Esophagus mucosa (tissue), 1 donor: Measurements from ENCODE around the gene MKNK1. TPM values are rescaled to one million over a fixed set of nuclear protein-coding genes. Genes with fewer than 3 reads are reported as not detected.

ENCODE experiments used
- ATAC-seq: fragments of 200-7000 bp; cut with Tn5 transposase; one replicate; pipeline ENCODE4 v1.9.1; 2020
- total RNA-seq: library from RNA; stranded (reverse); gene quantifications from one replicate; pipeline ENCODE4 v1.2.4, GENCODE V29; 2023
- donor health status: DM: yes; HTN: yes; CAD: no.

Gene MKNK1
- total RNA-seq, 1 donor from 2014 or later = 31.3 TPM

- no peak for ATAC-seq
Observed at GRCh38 chr1:46618754-46619415, 14.8 kb upstream of the MKNK1 start.

- no peak for ATAC-seq
Observed at GRCh38 chr1:46617833-46618232, 13.8 kb upstream of the MKNK1 start.

GRCh38 chr1:46617108-46617800 lies 13.2 kb upstream of the MKNK1 start:
- ATAC-seq = peak; percentile 13

DNA sequence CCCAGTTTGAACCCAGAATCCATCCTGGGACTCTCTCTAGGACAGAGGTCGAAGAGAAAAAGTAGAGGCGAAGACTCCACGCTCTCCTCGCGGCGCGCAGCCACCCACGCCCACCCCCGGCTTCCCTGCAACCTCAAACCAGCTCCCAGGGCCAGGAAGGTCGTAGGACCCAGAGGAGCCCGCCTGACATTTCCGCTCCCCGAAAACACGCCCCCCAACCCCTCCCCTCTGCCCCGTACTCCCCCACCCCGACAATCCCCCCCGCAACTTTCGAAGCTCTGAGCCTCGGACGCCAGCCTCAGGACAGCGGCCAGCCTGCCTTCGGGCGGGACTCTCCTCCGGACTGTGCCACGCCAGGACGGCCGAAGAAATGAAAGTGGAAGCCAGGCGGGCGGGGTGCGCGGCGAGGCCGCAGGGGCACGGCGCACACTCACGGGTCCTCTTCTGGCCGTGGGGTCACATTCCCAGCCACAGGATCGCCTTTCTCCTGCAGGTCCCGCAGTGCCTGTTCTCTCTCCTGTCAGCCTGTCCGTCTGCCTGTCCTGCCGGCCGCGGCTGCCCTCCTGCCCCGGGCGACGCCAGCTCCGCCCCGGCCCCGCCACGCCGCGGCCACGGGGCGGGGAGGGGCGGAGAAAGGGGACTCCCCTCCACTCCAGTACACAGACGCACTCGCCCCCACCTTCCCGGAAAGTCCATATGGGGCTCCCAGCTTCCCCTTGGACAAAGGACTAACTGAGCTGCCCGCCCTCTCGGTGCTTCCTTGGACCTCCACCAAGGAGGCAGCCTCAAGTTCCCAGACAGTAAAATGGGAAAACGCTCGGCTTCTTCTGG lies 12.4 kb upstream of the MKNK1 start, which contains the start of gene MOB3C:
TSS of gene MOB3C (minus strand) at position 535 of the 831 bp plus-strand sequence. CDS start 3,490 bp downstream, outside the sequence.
- peak; percentile 60 for ATAC-seq

DNA sequence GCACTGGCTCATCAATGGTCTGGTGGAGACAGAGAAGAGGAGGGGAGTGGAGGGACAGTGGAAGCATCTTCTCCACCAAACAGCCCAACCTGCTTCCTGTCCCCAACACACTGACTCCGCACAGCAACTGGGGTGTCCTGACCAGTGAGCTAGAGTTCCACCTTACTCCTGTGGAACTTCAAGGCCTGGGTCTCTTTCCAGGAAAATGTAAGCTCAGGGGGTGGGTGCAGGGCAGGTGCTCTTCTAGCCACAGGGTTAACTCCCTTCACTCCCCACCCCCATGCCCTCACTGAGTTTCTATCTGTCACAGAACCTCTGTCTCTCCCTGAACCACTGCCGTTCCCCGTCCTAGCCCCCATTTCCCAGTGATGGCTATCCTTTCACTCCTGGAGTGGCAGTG lies 11.7 kb upstream of the MKNK1 start:
- no peak for ATAC-seq

DNA sequence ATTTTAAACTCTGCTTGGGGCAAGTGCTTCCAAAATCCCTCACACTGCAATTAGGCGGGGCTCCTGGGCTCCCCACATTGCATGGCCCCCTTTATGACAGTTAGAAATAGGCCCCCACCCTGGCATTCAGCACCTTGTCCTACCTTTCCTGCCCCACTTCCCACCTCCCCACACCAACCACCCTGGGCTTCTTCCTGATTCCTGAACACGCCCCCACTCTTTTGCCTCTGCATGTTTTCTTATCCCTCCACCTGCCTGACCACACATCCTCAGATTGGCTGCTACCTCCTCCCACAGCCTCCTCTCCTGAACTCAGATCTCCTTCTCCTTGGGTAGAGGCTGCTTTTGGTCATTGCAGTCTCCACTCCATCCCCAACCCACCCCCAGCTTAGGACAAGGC lies 11.0 kb upstream of the MKNK1 start:
- ATAC-seq = no peak

DNA sequence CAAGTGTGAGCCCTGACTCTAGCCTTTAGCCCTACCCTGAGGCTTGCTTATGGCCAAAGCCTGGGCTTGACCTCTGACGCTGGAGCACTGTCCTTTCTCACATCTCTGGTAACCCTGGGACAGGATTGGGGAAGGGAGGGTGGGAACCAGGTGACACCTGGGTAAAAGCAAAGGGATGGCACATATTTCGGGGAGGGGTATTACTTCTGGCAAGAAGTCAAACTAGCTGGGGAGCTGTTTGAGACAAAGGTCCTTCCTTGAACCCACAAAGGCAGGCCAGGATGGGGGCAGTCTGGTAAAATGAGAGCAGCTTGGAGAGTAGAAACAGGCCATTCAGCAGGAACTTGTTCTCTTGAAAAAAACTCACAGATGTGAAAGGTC lies 10.5 kb upstream of the MKNK1 start:
- ATAC-seq = no peak

GRCh38 chr1:46613661-46614603 lies 9.9 kb upstream of the MKNK1 start:
- ATAC-seq = peak; percentile 51

GRCh38 chr1:46612937-46613660 lies 9.0 kb upstream of the MKNK1 start:
- ATAC-seq = peak; percentile 18

DNA sequence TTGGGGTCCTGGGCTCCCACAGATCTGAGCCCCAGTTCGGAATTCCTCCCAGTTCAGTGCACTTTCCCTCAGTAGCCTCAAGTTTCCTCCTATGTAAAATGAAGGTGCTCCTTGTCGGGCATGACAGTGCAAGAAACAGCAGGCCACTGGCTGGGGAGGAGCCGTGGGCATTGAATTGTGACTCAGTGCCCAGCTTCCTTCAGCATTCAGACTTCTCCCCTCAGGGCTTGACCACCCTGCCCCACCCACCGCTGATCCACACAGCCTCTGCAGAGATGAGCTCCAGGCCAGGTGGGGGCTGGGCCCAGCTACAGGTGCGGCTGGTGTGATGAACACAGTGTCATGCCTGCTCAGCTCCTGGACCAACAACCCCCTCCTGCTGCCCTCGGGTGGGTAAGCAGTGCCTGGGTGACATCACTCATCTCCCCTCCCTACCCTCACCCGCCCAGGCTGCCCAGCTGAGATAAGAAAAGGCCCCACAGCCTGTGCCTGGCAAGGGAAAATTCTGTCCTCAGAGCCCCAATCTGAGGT lies 7.7 kb upstream of the MKNK1 start:
- peak; percentile 93 for ATAC-seq

GRCh38 chr1:46607345-46608130 lies 3.5 kb upstream of the MKNK1 start:
- ATAC-seq = no peak

DNA sequence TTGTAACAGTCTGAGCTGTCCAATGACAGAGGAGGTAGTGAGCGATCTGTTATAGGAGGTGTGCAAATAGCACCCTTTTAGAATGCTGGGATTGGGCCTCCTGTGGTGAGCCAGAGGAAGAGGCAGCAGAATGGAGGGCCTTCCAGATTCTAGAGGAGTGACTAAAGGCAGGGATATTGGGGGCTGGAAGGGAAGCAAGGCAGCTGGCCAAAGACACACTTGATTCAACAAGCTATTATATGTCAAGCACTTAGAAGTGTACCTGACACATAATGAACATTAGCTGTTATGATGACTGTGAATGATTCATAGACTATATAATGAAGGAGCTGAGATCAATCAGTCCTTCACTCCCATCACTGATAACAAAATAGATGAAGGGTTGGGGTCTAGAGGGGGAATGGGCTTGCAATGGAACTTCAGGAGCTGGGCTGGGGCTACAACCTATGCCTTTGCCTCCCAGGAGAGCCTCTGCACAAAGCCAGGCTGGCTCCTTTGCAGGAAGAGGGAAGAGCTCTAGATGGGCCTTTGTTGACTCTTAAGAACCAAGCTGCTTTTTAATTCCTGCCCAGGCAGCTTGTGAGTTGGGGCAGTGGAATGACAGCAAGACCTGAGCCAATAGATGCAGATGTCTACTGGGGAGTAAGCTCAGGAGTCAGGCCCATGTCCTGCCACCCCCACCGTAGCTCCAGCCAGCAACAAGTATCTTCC lies 2.3 kb upstream of the MKNK1 start:
- ATAC-seq = no peak

GRCh38 chr1:46605232-46605631 lies 1.2 kb upstream of the MKNK1 start:
- no peak for ATAC-seq

- ATAC-seq = peak; percentile 14
Observed at GRCh38 chr1:46603481-46603857, 599 bp downstream of the MKNK1 start.

DNA sequence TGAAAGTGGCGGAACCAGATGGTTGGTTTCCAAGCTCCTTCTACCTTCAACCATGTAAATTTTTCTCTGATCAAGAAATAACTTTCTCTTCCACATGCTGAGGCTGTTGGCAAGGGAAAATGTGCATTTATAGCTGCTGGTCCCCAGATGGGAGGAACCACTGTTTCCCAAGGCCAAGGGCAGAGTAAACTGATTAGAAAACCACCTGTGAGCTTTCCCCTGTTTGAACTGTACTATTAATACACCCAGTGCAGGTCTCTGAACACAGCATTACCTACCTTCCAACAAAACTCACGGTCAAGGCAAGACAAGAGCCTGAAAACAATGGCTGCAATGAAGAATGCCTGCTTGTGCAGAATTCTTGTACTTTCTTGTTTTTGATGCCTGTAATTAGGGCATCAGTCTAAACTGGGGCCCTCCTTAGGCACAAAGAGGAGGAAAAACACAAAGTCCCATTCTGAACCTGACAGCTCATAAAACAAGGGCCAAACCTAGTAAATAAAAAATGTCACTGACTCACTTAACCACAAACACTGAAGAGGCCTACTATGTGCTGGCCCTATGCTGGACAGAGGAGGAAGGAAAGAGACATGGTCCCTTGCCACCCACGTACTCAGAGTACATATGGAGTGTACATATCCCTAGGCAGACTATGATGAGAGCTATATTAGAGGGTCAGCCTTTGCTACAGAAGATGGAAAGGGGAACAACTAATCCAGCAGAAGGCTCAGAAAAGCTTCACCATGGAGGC lies 2.6 kb downstream of the MKNK1 start:
- ATAC-seq = no peak

GRCh38 chr1:46599059-46599970 lies 4.8 kb downstream of the MKNK1 start:
- no peak for ATAC-seq

- ATAC-seq = no peak
Observed at GRCh38 chr1:46596846-46597245, 7.2 kb downstream of the MKNK1 start.

GRCh38 chr1:46596036-46596435 lies 8.0 kb downstream of the MKNK1 start:
- ATAC-seq = no peak
